ENCODE measurements around the gene UNC80.

UNC80 gene

GRCh38 chr2:210027608-210028007, 256.0 kb downstream of the UNC80 start:
- DNase-seq (ENCODE audit: low spot score) = no peak

DNA sequence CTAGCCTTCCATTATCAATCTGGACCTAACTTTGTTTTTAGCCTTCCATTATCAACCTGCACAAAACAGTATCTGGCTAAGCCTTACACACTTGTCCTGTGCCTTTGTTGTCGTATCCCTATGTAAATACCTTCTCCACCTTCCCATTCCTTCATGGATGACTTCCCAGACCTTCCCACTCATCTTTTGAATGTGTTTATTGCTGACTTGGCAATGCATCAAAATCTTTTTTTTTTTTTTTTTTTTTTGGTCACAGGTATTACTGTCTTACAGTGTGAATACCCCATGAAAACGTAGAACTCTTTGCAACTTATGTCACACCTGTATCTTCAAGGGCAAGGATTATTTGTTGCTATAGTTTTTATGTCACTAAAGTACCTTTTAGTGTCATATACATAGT, 256.5 kb downstream of the UNC80 start:
- no peak for DNase-seq (ENCODE audit: low spot score)

- DNase-seq (ENCODE audit: low spot score) = no peak
Observed at GRCh38 chr2:210034087-210034683, 262.6 kb downstream of the UNC80 start.

DNA sequence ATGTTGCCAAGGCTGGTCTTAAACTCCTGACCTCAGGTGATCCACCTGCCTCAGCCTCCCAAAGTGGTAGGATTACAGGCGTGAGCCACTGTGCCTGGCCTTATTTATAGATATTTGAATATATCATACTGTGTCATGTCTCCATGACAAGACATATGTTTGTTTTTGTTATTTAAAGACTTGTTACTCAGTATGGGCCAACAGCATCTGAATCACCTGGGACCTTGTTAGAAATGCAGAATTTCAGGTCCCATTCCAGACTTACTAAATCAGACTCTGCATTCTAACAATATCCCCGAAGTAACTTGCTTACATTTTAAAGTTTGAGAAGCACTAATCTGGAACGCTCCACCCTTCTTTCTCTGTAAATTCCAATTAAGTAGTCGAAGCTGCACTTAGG, 264.0 kb downstream of the UNC80 start:
- no peak for DNase-seq (ENCODE audit: low spot score)

- DNase-seq (ENCODE audit: low spot score) = no peak
Observed at GRCh38 chr2:210038078-210038477, 266.4 kb downstream of the UNC80 start.

DNA sequence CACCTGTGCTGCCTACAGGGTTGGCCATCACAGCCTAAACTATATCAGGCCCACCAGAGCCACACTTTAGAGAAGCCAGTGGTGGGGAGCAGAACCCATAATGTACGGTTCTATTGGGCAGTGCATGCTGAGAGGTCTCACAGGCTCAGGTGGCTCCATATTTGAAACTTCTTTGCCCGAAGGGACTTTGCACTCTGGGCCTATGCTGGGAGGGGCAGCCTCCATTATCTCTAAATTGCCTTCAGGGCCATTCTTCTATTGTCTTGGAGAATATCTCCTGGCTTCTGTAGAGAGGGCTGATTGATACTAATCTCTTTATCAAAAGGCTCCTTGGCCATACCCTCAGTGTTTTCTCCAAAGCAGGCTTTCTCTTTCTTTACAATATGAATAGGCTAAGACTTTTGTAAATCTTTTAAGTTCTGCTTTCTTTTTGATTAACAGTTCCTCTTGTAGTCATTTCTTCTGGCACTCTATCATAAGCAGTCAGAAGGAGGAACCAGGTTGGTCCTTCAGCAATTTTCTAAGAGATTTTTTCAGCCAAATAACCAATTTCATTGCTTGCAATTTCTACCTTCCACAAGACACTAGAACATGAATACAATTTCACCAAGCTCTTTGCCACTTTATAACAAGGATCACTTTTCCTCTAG, 275.3 kb downstream of the UNC80 start:
- DNase-seq (ENCODE audit: low spot score) = no peak

Small RNA genes within 50 kb of the gene (small RNA-seq; reads per million reads assigned to genes)
- gene RNA5SP118 = 0 reads per million in 2 experiments

Data from SK-N-DZ (cell line).